DMS114 treated with DMSO at 0.1 percent for 48 hours (cell line): Measurements from ENCODE around the gene SLC38A7.
"Not testable (repeated sequence)": the region's sequence is repeated elsewhere in the genome, so short reads cannot be mapped to it uniquely, and the experiment has no call there.

ENCODE experiments used
- DNase-seq: peaks from one replicate; lab custom pipeline; 2025; ENCODE audit not compliant: unreplicated experiment; lab: John Stamatoyannopoulos, UW

SLC38A7 gene

GRCh38 chr16:58684354-58685083, at the start of gene SLC38A7:
TSS of gene SLC38A7 (minus strand) at chr16:58684770. CDS start at chr16:58680126, 4,644 bp downstream.
- peak; percentile 81 for DNase-seq

- peak; percentile 69 for DNase-seq
Measured at GRCh38 chr16:58733671-58734458, 49.3 kb upstream of the SLC38A7 start, which contains the start of gene GOT2. TSS of gene GOT2 (minus strand) at chr16:58734316. CDS start at chr16:58734228, 88 bp downstream.

- DNase-seq = no peak
Measured at GRCh38 chr16:58733248-58733670, 48.7 kb upstream of the SLC38A7 start.

GRCh38 chr16:58732545-58733247, 48.1 kb upstream of the SLC38A7 start:
- no peak for DNase-seq

- no peak for DNase-seq
Measured at GRCh38 chr16:58730724-58731370, 46.3 kb upstream of the SLC38A7 start.

GRCh38 chr16:58727796-58728568, 43.4 kb upstream of the SLC38A7 start:
- DNase-seq = no peak

GRCh38 chr16:58727028-58727781, 42.6 kb upstream of the SLC38A7 start:
- no peak for DNase-seq

- no peak for DNase-seq
Measured at GRCh38 chr16:58723109-58723508, 38.5 kb upstream of the SLC38A7 start.

- no peak for DNase-seq
Measured at GRCh38 chr16:58717994-58718393, 33.4 kb upstream of the SLC38A7 start.

GRCh38 chr16:58716468-58716867, 31.9 kb upstream of the SLC38A7 start:
- DNase-seq = no peak

GRCh38 chr16:58713742-58714141, 29.2 kb upstream of the SLC38A7 start:
- DNase-seq = no peak

GRCh38 chr16:58709333-58709732, 24.8 kb upstream of the SLC38A7 start:
- DNase-seq = no peak

- DNase-seq = no peak
Measured at GRCh38 chr16:58699151-58699550, 14.6 kb upstream of the SLC38A7 start.

- DNase-seq = no peak
Measured at GRCh38 chr16:58695368-58695767, 10.8 kb upstream of the SLC38A7 start.

- no peak for DNase-seq
Measured at GRCh38 chr16:58692450-58692849, 7.9 kb upstream of the SLC38A7 start.

- not testable (repeated sequence) for DNase-seq
Measured at GRCh38 chr16:58686985-58687706, 2.6 kb upstream of the SLC38A7 start.

GRCh38 chr16:58685084-58685449, 497 bp upstream of the SLC38A7 start:
- DNase-seq = no peak

- DNase-seq = no peak
Measured at GRCh38 chr16:58684001-58684353, 593 bp downstream of the SLC38A7 start.

- DNase-seq = no peak
Measured at GRCh38 chr16:58679763-58680162, 4.8 kb downstream of the SLC38A7 start.
